ENCODE data around the gene ANGPTL4. TPM values are rescaled to one million over a fixed set of nuclear protein-coding genes. Genes with fewer than 3 reads are reported as not detected.
"Not testable (repeated sequence)": the region's sequence is repeated elsewhere in the genome, so short reads cannot be mapped to it uniquely, and the experiment has no call there.

The ANGPTL4 gene, protein sequence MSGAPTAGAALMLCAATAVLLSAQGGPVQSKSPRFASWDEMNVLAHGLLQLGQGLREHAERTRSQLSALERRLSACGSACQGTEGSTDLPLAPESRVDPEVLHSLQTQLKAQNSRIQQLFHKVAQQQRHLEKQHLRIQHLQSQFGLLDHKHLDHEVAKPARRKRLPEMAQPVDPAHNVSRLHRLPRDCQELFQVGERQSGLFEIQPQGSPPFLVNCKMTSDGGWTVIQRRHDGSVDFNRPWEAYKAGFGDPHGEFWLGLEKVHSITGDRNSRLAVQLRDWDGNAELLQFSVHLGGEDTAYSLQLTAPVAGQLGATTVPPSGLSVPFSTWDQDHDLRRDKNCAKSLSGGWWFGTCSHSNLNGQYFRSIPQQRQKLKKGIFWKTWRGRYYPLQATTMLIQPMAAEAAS
- total RNA-seq, result 1 to 10 TPM in 1 of 5 experiments, not detected in 4; 1.1 TPM
- polyA plus RNA-seq, result not detected
- not detected for total RNA-seq

DNA sequence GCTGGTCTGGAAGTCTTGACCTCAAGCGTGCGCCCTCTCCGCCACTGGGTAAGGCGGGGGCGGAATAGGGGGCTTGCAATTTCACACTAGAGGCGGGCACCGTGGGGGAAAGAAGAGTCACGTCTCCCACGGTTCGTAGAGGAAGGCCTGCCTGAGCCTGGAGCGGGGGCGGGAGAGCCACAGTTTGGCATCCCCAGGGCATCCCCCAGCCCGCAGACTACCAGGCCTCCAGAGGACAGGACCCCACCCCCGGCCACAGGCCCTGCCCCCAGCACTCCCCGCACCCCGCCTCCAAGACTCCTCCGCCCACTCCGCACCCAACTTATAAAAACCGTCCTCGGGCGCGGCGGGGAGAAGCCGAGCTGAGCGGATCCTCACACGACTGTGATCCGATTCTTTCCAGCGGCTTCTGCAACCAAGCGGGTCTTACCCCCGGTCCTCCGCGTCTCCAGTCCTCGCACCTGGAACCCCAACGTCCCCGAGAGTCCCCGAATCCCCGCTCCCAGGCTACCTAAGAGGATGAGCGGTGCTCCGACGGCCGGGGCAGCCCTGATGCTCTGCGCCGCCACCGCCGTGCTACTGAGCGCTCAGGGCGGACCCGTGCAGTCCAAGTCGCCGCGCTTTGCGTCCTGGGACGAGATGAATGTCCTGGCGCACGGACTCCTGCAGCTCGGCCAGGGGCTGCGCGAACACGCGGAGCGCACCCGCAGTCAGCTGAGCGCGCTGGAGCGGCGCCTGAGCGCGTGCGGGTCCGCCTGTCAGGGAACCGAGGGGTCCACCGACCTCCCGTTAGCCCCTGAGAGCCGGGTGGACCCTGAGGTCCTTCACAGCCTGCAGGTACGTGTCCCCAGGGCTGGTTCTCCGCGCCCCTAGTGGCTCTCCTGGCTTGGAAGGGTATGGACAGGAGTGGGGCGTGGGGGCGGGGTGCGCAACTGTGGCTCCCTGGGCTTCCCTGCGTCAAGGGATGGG is at the start of gene ANGPTL4:
TSS of gene ANGPTL4 (plus strand) at position 353 of the 969 bp plus-strand sequence. CDS start at position 520, 167 bp downstream.
- intact Hi-C loops (cut with micrococcal nuclease), result loop anchor here (1.0 kb wide), 2 partner anchors 10 to 26 kb away; partner anchors contain the start of gene RAB11B (in 1 of the 2)
- H3K36me3 Mint-ChIP-seq, result peaks cover 0 to 6% (median 2%) of the 10 kb centered on the region in 5 donors
- POLR2A ChIA-PET, result no interaction called here
- H3K27me3 Mint-ChIP-seq, result peaks cover 33 to 48% (median 38%) of the 10 kb centered on the region in 5 donors
- no peaks in the 10 kb centered on the region for H3K36me3 ChIP-seq (ENCODE audit: control insufficient read depth in 2 of 3, insufficient read depth in 3 of 3, low read length in 3 of 3)
- H3K9me3 Mint-ChIP-seq, result no peaks in the 10 kb centered on the region
- H3K27ac ChIP-seq (ENCODE audit: low read depth, low read length), result no peak within 1 kb of the TSS
- H3K4me3 Mint-ChIP-seq, result peak within 1 kb of the TSS; percentile 44 to 94 (median 87)
- ATAC-seq (peak; percentile 82), DNase-seq (peak in 7 of 9 donors; percentile 11 to 79 (median 28))
- H3K4me1 ChIP-seq (ENCODE audit: control insufficient read depth in 2 of 2, insufficient read depth in 2 of 2, low read length in 2 of 2), result no peaks in the 10 kb centered on the region
- H3K4me1 Mint-ChIP-seq, result peaks cover 7 to 21% (median 13%) of the 10 kb centered on the region in 7 donors
- peak within 1 kb of the TSS; percentile 13 for H3K4me3 ChIP-seq (ENCODE audit: low read length)
- H3K27ac Mint-ChIP-seq, result peak within 1 kb of the TSS in 7 of 9 donors; percentile 48 to 88 (median 57)
- no peaks in the 10 kb centered on the region for H3K9me3 ChIP-seq (ENCODE audit: control insufficient read depth in 2 of 3, low read length in 3 of 3)
- CTCF ChIA-PET, result interaction anchor here (0.7 to 1.6 kb wide), 2 partner anchors 10 to 84 kb away, joined by 4 read pairs; no protein-coding TSS in a partner anchor
- H3K27me3 ChIP-seq (ENCODE audit: control insufficient read depth in 2 of 2, insufficient read depth in 2 of 2, low read length in 2 of 2), result peaks cover 0 to 4% of the 10 kb centered on the region in 2 donors

DNA sequence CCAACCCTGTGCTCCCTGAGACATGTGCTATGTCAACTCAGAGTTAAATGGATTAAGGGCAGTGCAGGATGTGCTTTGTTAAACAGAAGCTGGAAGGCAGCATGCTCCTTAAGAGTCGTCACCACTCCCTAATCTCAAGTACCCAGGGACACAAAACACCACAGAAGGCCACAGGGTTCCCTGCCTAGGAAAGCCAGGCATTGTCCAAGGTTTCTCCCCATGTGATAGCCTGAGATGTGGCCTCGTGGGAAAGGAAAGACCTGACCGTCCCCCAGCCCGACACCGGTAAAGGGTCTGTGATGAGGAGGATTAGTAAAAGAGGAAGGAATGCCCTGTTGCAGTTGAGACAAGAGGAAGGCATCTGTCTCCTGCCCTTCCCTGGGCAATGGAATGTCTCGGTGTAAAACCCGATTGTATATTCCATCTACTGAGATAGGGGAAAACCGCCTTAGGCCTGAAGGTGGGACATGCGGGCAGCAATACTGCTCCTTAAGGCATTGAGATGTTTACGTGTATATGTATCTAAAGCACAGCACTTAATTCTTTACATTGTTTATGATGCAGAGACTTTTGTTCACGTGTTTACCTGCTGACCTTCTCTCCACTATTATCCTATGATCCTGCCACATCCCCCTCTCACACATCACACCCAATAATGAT is 48.8 kb upstream of the ANGPTL4 start:
- ATAC-seq; H3K27me3 ChIP-seq (ENCODE audit: control insufficient read depth in 2 of 2, insufficient read depth in 2 of 2, low read length in 2 of 2); DNase-seq; H3K4me1 ChIP-seq (ENCODE audit: control insufficient read depth in 2 of 2, insufficient read depth in 2 of 2, low read length in 2 of 2); H3K27me3 Mint-ChIP-seq; H3K9me3 ChIP-seq (ENCODE audit: control insufficient read depth in 2 of 3, low read length in 3 of 3); POLR2A ChIA-PET; CTCF ChIA-PET; H3K4me3 Mint-ChIP-seq; intact Hi-C loops (cut with micrococcal nuclease); H3K9me3 Mint-ChIP-seq; H3K27ac Mint-ChIP-seq; H3K4me3 ChIP-seq (ENCODE audit: low read length); H3K27ac ChIP-seq (ENCODE audit: low read depth, low read length): not testable (repeated sequence)
- H3K36me3 ChIP-seq (ENCODE audit: control insufficient read depth in 2 of 3, insufficient read depth in 3 of 3, low read length in 3 of 3), result peaks cover 0 to 63% (median 0%) of the 10 kb centered on the region in 3 experiments
- H3K36me3 Mint-ChIP-seq, result peaks cover 0 to 14% (median 0%) of the 10 kb centered on the region in 5 donors
- H3K4me1 Mint-ChIP-seq, result peaks cover 2 to 17% (median 11%) of the 10 kb centered on the region in 7 donors

- DNase-seq, result no peak
- Histone ChIP-seq H3K27me3 (ENCODE audit: control insufficient read depth in 2 of 2, insufficient read depth in 2 of 2, low read length in 2 of 2) (no peaks in the 10 kb centered on the region), H3K9me3 (ENCODE audit: control insufficient read depth in 2 of 3, low read length in 3 of 3) (no peaks in the 10 kb centered on the region), H3K27ac (ENCODE audit: low read depth, low read length) (no peak overlapping the region), H3K4me3 (ENCODE audit: low read length) (no peak overlapping the region), H3K36me3 (ENCODE audit: control insufficient read depth in 2 of 3, insufficient read depth in 3 of 3, low read length in 3 of 3) (peaks cover 0 to 57% (median 0%) of the 10 kb centered on the region in 3 experiments), H3K4me1 (ENCODE audit: control insufficient read depth in 2 of 2, insufficient read depth in 2 of 2, low read length in 2 of 2) (peaks cover 13 to 15% of the 10 kb centered on the region in 2 donors)
- CTCF ChIA-PET, result no interaction called here
- H3K27me3 Mint-ChIP-seq, result no peaks in the 10 kb centered on the region
- H3K36me3 Mint-ChIP-seq, result peaks cover 0 to 8% (median 0%) of the 10 kb centered on the region in 5 donors
- ATAC-seq, result no peak
- peak overlapping the region in 1 of 9 donors; percentile 30 for H3K27ac Mint-ChIP-seq
- no peak overlapping the region for H3K4me3 Mint-ChIP-seq
- intact Hi-C loops (cut with micrococcal nuclease), result no loop called here
- H3K4me1 Mint-ChIP-seq, result peaks cover 8 to 24% (median 17%) of the 10 kb centered on the region in 7 donors
- POLR2A ChIA-PET, result no interaction called here
- H3K9me3 Mint-ChIP-seq, result no peaks in the 10 kb centered on the region
Measured at GRCh38 chr19:8316351-8317125, 47.4 kb upstream of the ANGPTL4 start.

GRCh38 chr19:8318835-8319234 is 45.1 kb upstream of the ANGPTL4 start:
- peaks cover 16 to 44% (median 29%) of the 10 kb centered on the region in 7 donors for H3K4me1 Mint-ChIP-seq

GRCh38 chr19:8319807-8320520 is 44.0 kb upstream of the ANGPTL4 start:
- Histone ChIP-seq H3K27ac (ENCODE audit: low read depth, low read length) (peak overlapping the region; percentile 96), H3K4me1 (ENCODE audit: control insufficient read depth in 2 of 2, insufficient read depth in 2 of 2, low read length in 2 of 2) (peaks cover 25% of the 10 kb centered on the region in 2 donors), H3K27me3 (ENCODE audit: control insufficient read depth in 2 of 2, insufficient read depth in 2 of 2, low read length in 2 of 2) (no peaks in the 10 kb centered on the region), H3K9me3 (ENCODE audit: control insufficient read depth in 2 of 3, low read length in 3 of 3) (no peaks in the 10 kb centered on the region), H3K36me3 (ENCODE audit: control insufficient read depth in 2 of 3, insufficient read depth in 3 of 3, low read length in 3 of 3) (peaks cover 4 to 57% (median 4%) of the 10 kb centered on the region in 3 experiments), H3K4me3 (ENCODE audit: low read length) (peak overlapping the region; percentile 98)
- POLR2A ChIA-PET, result interaction anchor here (2.1 to 4.5 kb wide), 3 partner anchors 9 to 376 kb away, joined by 7 to 31 read pairs (median 12); partner anchors contain the start of gene TIMM44
- H3K4me1 Mint-ChIP-seq, result peaks cover 16 to 44% (median 29%) of the 10 kb centered on the region in 7 donors
- DNase-seq (no peak), ATAC-seq (no peak)
- H3K9me3 Mint-ChIP-seq, result peaks cover 0 to 1% (median 0%) of the 10 kb centered on the region in 11 donors
- CTCF ChIA-PET, result interaction anchor here (0.7 to 1.3 kb wide), 3 partner anchors 9 to 1776 kb away, joined by 3 to 5 read pairs (median 3); no protein-coding TSS in a partner anchor
- H3K36me3 Mint-ChIP-seq, result peaks cover 0 to 13% (median 0%) of the 10 kb centered on the region in 5 donors
- H3K27ac Mint-ChIP-seq, result peak overlapping the region; percentile 94 to 99 (median 98)
- intact Hi-C loops (cut with micrococcal nuclease), result loop anchor here (2.0 kb wide), 2 partner anchors 111 to 125 kb away; partner anchors contain the start of genes HNRNPM (in 2 of the 2) and CERS4 (in 1 of the 2)
- H3K4me3 Mint-ChIP-seq, result peak overlapping the region; percentile 90 to 99 (median 98)
- H3K27me3 Mint-ChIP-seq, result no peaks in the 10 kb centered on the region

More at GRCh38 chr19:8318835-8319234, 45.1 kb upstream of the ANGPTL4 start:
- H3K27me3 ChIP-seq (ENCODE audit: control insufficient read depth in 2 of 2, insufficient read depth in 2 of 2, low read length in 2 of 2); H3K27ac ChIP-seq (ENCODE audit: low read depth, low read length); CTCF ChIA-PET; H3K27me3 Mint-ChIP-seq; DNase-seq; ATAC-seq; H3K4me3 ChIP-seq (ENCODE audit: low read length); H3K9me3 ChIP-seq (ENCODE audit: control insufficient read depth in 2 of 3, low read length in 3 of 3); H3K9me3 Mint-ChIP-seq; intact Hi-C loops (cut with micrococcal nuclease): not testable (repeated sequence)
- Histone ChIP-seq H3K4me1 (ENCODE audit: control insufficient read depth in 2 of 2, insufficient read depth in 2 of 2, low read length in 2 of 2) (peaks cover 25% of the 10 kb centered on the region in 2 donors), H3K36me3 (ENCODE audit: control insufficient read depth in 2 of 3, insufficient read depth in 3 of 3, low read length in 3 of 3) (peaks cover 4 to 56% (median 4%) of the 10 kb centered on the region in 3 experiments)
- POLR2A ChIA-PET, result interaction anchor here (0.7 to 0.9 kb wide), 2 partner anchors 9 to 11 kb away, joined by 3 to 4 read pairs; partner anchors contain the start of gene CD320
- Mint-ChIP-seq H3K27ac (peak overlapping the region in 3 of 9 donors; percentile 25 to 82 (median 58)), H3K4me3 (peak overlapping the region in 4 of 10 donors; percentile 9 to 25 (median 18)), H3K36me3 (peaks cover 0 to 13% (median 0%) of the 10 kb centered on the region in 5 donors)

Data from naive thymus-derived CD4-positive, alpha-beta T cell (primary cell).